ENCODE data around the gene RTP1. TPM values are rescaled to one million over a fixed set of nuclear protein-coding genes. Genes with fewer than 3 reads are reported as not detected.

The RTP1 gene
- total RNA-seq, 1 experiment from 2014 or later = not detected

DNA sequence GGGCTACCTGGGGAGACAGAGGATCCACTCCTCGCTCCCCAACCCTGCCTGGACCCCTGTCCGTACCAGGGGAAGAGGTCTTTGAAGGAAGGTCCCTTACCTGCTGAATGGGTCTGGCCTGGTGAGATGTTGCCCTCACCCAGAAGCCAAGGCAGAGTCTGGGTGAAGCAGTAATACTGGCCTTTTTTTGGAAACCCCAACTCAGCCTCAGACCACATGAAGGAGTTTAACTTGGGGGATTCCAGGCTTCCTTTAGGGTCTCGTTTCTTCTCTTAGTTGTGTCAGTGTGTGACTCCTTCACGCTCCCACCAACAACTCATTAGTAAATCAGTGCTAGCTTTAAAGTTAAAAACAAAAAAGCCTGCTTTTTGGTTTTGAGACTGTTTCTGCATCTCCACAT is 45.6 kb downstream of the RTP1 start:
- intact Hi-C loops (cut with micrococcal nuclease; ENCODE audit: unreplicated experiment) = no loop called here
- no TSS peak for BruUV-seq (replicated peaks)
- Mint-ChIP-seq H3K36me3 (ENCODE audit: insufficient read depth, unreplicated experiment) (no peaks in the 10 kb centered on the region), H3K4me1 (ENCODE audit: low read depth, unreplicated experiment) (no peaks in the 10 kb centered on the region), H3K4me3 (ENCODE audit: low read depth, unreplicated experiment) (no peak overlapping the region), H3K9me3 (ENCODE audit: low read depth, unreplicated experiment) (peaks cover 3% of the 10 kb centered on the region), H3K27me3 (ENCODE audit: unreplicated experiment) (peaks cover 31% of the 10 kb centered on the region), H3K27ac (ENCODE audit: unreplicated experiment) (no peak overlapping the region)
- DNase-seq = no peak
- TF ChIP-seq, protein P1, sequence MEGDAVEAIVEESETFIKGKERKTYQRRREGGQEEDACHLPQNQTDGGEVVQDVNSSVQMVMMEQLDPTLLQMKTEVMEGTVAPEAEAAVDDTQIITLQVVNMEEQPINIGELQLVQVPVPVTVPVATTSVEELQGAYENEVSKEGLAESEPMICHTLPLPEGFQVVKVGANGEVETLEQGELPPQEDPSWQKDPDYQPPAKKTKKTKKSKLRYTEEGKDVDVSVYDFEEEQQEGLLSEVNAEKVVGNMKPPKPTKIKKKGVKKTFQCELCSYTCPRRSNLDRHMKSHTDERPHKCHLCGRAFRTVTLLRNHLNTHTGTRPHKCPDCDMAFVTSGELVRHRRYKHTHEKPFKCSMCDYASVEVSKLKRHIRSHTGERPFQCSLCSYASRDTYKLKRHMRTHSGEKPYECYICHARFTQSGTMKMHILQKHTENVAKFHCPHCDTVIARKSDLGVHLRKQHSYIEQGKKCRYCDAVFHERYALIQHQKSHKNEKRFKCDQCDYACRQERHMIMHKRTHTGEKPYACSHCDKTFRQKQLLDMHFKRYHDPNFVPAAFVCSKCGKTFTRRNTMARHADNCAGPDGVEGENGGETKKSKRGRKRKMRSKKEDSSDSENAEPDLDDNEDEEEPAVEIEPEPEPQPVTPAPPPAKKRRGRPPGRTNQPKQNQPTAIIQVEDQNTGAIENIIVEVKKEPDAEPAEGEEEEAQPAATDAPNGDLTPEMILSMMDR (IDR thresholded peaks at IDR 0.05; ENCODE audit: unreplicated experiment) = no peak
- CTCF ChIA-PET = no interaction called here

DNA sequence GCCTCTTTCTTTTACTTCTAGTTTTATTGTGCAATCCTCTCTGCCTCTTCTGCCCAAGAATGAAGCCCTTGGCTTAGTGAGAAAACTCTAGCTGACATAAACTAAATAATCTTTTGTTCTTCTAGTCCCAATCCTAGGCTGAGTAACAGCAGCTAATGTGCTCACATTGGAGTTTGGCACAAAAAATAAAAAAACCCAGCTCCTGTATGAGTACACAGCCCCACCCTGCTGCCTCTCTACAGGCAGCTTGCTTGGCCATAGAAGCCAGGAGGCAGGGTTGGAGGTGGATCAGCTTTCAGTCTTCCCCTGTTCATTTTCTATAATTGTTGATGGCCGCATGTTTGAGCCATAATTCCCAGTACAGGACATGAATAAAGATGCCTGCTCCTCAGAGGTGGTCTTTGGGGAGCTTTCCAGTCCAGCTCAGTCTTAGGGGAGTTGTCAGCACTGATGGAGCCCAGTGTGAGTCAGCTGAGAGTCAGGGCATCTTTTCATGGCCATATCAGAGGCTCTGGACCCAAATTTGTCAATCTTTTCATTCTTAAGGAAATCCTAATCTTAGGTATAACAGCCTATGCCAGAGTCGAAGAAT is 46.7 kb downstream of the RTP1 start:
- no TSS peak for BruUV-seq (replicated peaks)
- H3K4me1 Mint-ChIP-seq (ENCODE audit: low read depth, unreplicated experiment) = no peaks in the 10 kb centered on the region
- peaks cover 35% of the 10 kb centered on the region for H3K27me3 Mint-ChIP-seq (ENCODE audit: unreplicated experiment)
- no peak overlapping the region for H3K27ac Mint-ChIP-seq (ENCODE audit: unreplicated experiment)
- no peak overlapping the region for H3K4me3 Mint-ChIP-seq (ENCODE audit: low read depth, unreplicated experiment)
- intact Hi-C loops (cut with micrococcal nuclease; ENCODE audit: unreplicated experiment) = no loop called here
- CTCF ChIA-PET = interaction anchor here (1.3 kb wide), 1 partner anchor 11 kb away, joined by 5 read pairs; no protein-coding TSS in a partner anchor
- TF ChIP-seq, protein P1 (IDR thresholded peaks at IDR 0.05; ENCODE audit: unreplicated experiment) = no peak
- no peaks in the 10 kb centered on the region for H3K36me3 Mint-ChIP-seq (ENCODE audit: insufficient read depth, unreplicated experiment)
- DNase-seq = no peak
- H3K9me3 Mint-ChIP-seq (ENCODE audit: low read depth, unreplicated experiment) = peaks cover 3% of the 10 kb centered on the region

DNA sequence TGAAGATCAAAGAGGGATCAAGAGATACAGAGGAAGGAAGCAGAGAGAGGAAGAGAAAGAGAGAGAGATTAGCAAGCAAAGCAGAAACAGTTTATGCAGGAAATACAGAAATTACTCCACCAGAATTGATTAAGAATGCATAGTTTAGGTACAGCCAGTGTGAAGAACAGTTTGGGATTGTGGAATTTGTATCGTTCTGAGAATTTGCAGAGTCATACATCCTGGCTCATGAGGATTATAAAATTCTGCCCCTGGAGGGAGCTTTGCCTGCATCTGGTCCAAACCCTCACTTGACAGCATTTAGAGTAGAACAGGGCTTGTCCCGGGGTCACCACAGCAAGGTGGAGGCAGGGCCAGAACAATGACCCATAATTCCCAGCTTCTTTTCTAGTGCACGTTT is 50.1 kb downstream of the RTP1 start:
- BruUV-seq (replicated peaks) = no TSS peak
- intact Hi-C loops (cut with micrococcal nuclease; ENCODE audit: unreplicated experiment) = no loop called here
- Mint-ChIP-seq H3K4me1 (ENCODE audit: low read depth, unreplicated experiment) (no peaks in the 10 kb centered on the region), H3K36me3 (ENCODE audit: insufficient read depth, unreplicated experiment) (no peaks in the 10 kb centered on the region), H3K27me3 (ENCODE audit: unreplicated experiment) (peaks cover 32% of the 10 kb centered on the region), H3K4me3 (ENCODE audit: low read depth, unreplicated experiment) (no peak overlapping the region), H3K27ac (ENCODE audit: unreplicated experiment) (no peak overlapping the region), H3K9me3 (ENCODE audit: low read depth, unreplicated experiment) (no peaks in the 10 kb centered on the region)
- DNase-seq = no peak
- TF ChIP-seq, protein P1 (IDR thresholded peaks at IDR 0.05; ENCODE audit: unreplicated experiment) = no peak
- CTCF ChIA-PET = no interaction called here

Other genes with a start within 250 kb of the RTP1 start
- 27.2 and 31.8 TPM in 2 replicates for gene RPL39L, start 58.0 kb upstream of the RTP1 start, total RNA-seq (2022)
- 0.17 and 0.59 TPM in 2 replicates for gene MASP1, start 94.3 kb downstream of the RTP1 start, total RNA-seq (2022)
- gene RTP4, start 170.9 kb downstream of the RTP1 start, total RNA-seq (2022) = 12.3 and 21.8 TPM in 2 replicates